ENCODE measurements around the gene HDGF. TPM values are rescaled to one million over a fixed set of nuclear protein-coding genes. Genes with fewer than 3 reads are reported as not detected.

The HDGF gene
- total and polyA plus RNA-seq, 2 experiments from 2014 or later, result 106 to 251 TPM

GRCh38 chr1:156747742-156748669, 3.5 kb downstream of the HDGF start:
- H3K27ac ChIP-seq (ENCODE audit: low read depth), result peak overlapping the region; percentile 98
- peaks cover 25% of the 10 kb centered on the region for H3K27me3 Mint-ChIP-seq (ENCODE audit: insufficient read depth, low read depth, poor library complexity)
- H3K4me1 Mint-ChIP-seq, result peaks cover 60% of the 10 kb centered on the region
- peak overlapping the region; percentile 88 for H3K4me3 ChIP-seq
- no peak overlapping the region for H2AFZ ChIP-seq
- DNase-seq (ENCODE audit: low spot score), result no peak
- no peak for ATAC-seq
- H3K4me2 ChIP-seq, result peak overlapping the region; percentile 100
- peaks cover 43% of the 10 kb centered on the region for H3F3A ChIP-seq (replicated peaks; ENCODE audit: low read depth)
- H3K4me1 ChIP-seq (ENCODE audit: insufficient read depth), result peaks cover 52% of the 10 kb centered on the region
- peak overlapping the region; percentile 89 for H3K4me3 Mint-ChIP-seq
- no peaks in the 10 kb centered on the region for H3K9me2 ChIP-seq (ENCODE audit: insufficient read depth)
- H3K36me3 ChIP-seq (ENCODE audit: insufficient read depth), result 0 out of 2 replicates have a peak, but pooled peaks cover 1% of the 10 kb centered on the region
- no peaks in the 10 kb centered on the region; the same call in 1 of the 3 replicates for H3K9me3 Mint-ChIP-seq
- no peaks in the 10 kb centered on the region for H3K27me3 ChIP-seq (ENCODE audit: insufficient read depth)
- H3K79me2 ChIP-seq (replicated peaks; ENCODE audit: insufficient read depth), result peaks cover 69% of the 10 kb centered on the region
- peak overlapping the region; percentile 100 for H3K27ac Mint-ChIP-seq
- no peak for TF ChIP-seq CREB1 (CRISPR knock-in tag; IDR thresholded peaks at IDR 0.05; ENCODE audit: low read depth)
- TF ChIP-seq ZNF114 (CRISPR knock-in tag; IDR thresholded peaks at IDR 0.05), result no peak
- TF ChIP-seq NANOG (IDR thresholded peaks at IDR 0.05; ENCODE audit: borderline replicate concordance), result no peak
- TF ChIP-seq EZH2phosphoT487 (IDR thresholded peaks at IDR 0.05; ENCODE audit: unreplicated experiment), result no peak
- no peak for TF ChIP-seq JUNB (IDR thresholded peaks at IDR 0.05; ENCODE audit: unreplicated experiment)
- no peak for TF ChIP-seq REST (IDR thresholded peaks at IDR 0.05; ENCODE audit: unreplicated experiment)
- TF ChIP-seq ETS1 (IDR thresholded peaks at IDR 0.05), result no peak
- no peak for TF ChIP-seq ZNF331 (CRISPR knock-in tag; IDR thresholded peaks at IDR 0.05; ENCODE audit: low read depth)
- TF ChIP-seq STAT1 (IDR thresholded peaks at IDR 0.05; ENCODE audit: unreplicated experiment), result no peak
- no peak for TF ChIP-seq EZH2 (IDR thresholded peaks at IDR 0.05; ENCODE audit: low read depth, unreplicated experiment)
- no peak for TF ChIP-seq CTCF (conservative IDR thresholded peaks at IDR 0.05; ENCODE audit: low read depth in 2 of 2)
- TF ChIP-seq POLR2AphosphoS5 (IDR thresholded peaks at IDR 0.05; ENCODE audit: low read depth), result no peak
- TF ChIP-seq ZNF462 (CRISPR knock-in tag; IDR thresholded peaks at IDR 0.05), result no peak
- peaks cover 16% of the 10 kb centered on the region for H4K20me1 ChIP-seq (replicated peaks; ENCODE audit: insufficient read depth)
- H3K36me3 Mint-ChIP-seq (ENCODE audit: low read depth), result peaks cover 47% of the 10 kb centered on the region

All from GM23338 (cell line).